SIG-M5 treated with dmso at 0.1 percent for 504 hours (cell line): ENCODE data around the gene EN1.

Experiments used
- DNase-seq: peaks from one replicate; lab custom pipeline; 2025; ENCODE audit not compliant: unreplicated experiment; lab: John Stamatoyannopoulos, UW

The EN1 gene

GRCh38 chr2:118843483-118844132 is 3.8 kb downstream of the EN1 start:
- DNase-seq = no peak

DNA sequence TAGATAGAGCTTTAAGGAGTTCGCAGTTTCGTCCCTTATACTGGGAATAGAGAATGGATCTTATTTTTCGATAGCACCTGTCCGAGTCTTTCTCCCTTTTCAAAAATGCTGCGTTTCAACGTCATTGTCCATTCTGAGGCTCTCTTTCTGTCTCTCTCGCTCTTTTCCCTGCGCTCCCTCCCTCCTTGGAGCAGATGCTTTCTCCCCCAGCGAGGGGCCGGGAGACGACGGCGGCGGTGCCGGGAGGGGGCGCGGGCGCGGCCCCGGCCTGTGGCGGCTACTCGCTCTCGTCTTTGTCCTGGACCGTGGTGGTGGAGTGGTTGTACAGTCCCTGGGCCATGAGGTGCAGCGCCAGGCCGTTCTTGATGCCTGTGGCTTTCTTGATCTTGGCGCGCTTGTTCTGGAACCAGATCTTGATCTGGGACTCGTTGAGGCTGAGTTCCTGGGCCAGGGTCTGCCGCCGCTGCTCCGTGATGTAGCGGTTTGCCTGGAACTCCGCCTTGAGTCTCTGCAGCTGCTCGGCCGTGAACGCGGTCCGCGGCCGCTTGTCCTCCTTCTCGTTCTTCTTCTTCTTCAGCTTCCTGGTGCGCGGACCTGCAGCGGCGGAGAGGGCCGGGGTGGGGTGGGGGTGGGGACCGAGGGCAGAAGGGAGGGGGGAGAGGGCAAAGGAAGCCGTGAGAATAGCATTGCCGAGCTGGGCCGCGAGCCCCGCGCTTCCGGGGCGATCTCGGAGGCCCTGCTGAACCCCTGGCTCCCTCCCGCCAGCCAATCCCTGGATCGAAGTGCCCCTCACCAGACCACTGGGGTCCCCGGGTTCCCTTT is 4.6 kb downstream of the EN1 start:
- DNase-seq = no peak

GRCh38 chr2:118841828-118842461 is 5.5 kb downstream of the EN1 start:
- no peak for DNase-seq

DNA sequence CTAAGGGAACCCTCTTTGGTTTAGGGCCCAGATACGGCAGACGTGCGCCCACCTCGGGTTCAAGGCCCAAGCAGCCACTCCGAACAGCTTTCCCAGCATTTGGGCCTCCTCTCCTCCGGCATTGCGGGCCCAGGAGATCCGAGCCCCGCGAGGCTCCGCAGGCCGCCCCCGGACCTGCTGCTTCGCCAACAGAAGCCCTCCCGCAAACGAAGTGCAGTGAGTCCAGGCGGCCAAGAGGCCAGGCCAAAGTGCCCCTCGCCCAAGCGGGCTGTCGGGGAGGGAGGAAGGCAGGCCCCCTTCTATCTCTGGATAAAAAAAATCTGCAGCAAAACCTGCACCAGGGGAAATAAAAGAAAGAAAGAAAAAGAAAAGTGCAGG is 6.0 kb downstream of the EN1 start:
- DNase-seq = no peak

DNA sequence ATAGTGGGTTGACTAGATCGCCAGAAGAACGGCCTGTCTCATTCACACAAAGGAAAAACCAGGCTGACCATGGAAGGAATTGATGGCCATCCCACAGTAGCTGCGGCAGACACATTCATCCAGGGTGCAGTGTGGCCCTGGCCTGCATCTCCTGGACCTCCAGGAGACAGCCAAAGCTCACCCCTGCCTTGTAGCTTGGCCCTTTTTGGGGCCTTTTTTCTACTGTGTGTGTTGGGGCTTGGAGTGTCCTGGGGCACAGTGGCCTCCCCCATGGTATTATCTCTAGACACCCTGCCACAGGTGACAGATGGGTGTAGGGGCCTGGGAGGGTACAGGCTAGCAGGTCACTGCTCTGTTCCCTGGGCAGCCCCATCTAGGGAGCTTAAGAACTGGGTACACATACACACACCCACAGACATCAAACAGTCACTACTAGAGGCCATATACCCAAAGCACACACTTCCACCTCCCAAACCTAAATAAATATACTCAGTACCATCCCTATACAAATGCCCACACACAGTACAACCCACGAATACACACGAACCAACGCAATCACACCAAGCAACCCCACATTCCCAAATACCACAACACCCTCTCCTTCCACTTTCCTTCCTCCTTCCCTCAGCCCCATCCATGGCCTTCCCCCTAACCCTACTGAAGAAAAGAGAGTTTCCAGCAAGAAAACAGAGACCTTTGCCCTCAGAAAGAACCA is 8.6 kb downstream of the EN1 start:
- no peak for DNase-seq

DNA sequence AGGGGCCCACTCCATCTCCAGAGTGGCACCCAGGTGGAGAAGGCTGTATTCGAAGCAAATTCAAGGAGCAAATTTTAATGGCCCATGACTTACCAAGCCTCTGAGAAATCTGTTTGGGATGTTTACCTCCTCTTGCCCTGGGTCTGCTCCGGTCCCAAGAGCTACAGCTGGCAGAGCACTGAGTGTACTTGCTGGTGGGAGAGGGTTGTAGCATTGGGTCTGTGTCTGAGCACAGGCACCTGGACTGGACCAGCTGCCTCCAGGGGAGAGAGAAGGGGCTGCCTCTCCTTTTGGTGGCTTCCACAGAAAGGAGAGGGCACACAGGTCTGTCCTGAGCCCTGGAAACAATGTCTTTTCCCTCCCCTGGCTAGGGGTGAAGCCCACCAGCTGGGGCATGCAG is 9.8 kb downstream of the EN1 start:
- no peak for DNase-seq

GRCh38 chr2:118837067-118837466 is 10.4 kb downstream of the EN1 start:
- no peak for DNase-seq

GRCh38 chr2:118836411-118836930 is 11.0 kb downstream of the EN1 start:
- no peak for DNase-seq

- DNase-seq = no peak
These were observed 11.6 kb downstream of the EN1 start for GRCh38 chr2:118835746-118836410.

DNA sequence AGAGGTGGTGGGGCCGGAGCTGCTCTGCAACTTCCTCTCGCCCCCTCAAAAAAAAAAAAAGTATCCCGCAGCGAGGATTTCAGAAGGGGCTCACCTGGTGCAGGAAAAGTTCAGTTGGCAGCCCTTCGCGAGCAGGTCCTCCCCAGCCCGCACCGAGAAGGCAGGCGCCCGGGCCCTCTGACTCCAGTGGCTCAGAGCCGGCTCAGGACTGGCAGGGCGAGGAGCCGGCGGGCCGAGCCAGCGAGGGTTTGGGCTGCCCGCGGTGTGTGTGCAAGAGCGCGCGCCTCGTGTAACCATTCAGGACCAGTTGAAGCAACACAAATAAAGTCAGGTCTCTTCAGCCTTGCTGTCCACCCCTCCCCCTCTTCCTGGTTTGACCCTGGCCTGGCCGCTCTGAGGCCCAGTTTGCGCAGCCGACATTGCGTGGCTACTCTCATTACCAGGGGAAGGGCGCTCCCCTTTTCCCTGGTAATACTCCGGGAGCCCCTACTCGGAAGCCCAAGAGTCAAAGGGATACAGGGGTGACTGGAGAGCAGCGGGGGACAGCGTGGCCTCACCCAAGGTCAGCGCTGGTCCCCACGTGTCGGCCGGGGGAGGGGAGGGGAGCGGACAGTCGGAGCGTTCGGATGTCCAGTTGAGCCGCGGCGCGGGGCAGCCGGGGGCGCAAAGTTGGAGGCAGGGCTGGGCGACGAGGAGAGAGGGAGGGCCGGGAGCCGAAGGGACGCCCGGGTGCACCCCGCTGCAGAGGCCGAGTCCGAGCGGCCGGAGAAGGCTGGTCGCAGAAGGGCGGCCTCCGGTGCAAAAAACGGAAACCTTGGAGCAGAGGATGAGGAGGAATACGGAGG is 12.3 kb downstream of the EN1 start:
- DNase-seq = no peak

- DNase-seq = no peak
These were observed 13.0 kb downstream of the EN1 start for GRCh38 chr2:118834440-118834810.

DNA sequence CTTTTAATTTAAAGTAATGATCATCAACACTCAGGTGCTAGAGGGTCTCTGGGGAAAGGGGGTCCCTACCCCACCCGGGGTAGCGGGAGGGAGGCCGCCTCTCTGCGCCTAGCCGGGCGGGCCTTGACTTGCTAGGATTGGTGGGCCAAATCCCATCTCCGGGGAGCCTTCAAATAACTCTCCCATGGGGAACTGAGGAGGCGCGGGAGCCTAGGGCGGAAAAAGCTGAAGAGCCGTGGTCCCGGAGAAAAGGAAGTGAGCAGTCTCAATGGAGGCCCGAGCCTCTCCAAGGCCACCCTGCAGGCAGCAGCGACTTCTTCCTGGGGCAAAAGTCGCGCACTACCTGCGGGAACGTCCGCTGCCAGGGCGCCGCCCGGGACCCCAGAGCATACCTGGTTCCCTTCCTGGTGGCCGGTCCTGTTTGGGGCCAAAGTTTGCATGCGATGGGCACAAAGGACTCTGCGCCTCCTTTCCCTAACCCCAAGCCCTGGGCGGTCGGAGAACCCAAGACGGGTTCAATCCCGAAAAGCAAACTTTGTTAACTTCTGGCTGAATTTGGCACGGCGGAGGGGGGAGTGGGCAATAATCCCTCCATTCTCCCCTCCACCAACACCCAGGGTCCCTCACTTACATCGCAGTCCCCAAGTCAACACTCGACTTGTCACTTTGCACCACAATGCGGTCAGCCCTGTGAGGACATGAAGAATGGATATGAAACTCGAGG is 13.6 kb downstream of the EN1 start:
- no peak for DNase-seq

DNA sequence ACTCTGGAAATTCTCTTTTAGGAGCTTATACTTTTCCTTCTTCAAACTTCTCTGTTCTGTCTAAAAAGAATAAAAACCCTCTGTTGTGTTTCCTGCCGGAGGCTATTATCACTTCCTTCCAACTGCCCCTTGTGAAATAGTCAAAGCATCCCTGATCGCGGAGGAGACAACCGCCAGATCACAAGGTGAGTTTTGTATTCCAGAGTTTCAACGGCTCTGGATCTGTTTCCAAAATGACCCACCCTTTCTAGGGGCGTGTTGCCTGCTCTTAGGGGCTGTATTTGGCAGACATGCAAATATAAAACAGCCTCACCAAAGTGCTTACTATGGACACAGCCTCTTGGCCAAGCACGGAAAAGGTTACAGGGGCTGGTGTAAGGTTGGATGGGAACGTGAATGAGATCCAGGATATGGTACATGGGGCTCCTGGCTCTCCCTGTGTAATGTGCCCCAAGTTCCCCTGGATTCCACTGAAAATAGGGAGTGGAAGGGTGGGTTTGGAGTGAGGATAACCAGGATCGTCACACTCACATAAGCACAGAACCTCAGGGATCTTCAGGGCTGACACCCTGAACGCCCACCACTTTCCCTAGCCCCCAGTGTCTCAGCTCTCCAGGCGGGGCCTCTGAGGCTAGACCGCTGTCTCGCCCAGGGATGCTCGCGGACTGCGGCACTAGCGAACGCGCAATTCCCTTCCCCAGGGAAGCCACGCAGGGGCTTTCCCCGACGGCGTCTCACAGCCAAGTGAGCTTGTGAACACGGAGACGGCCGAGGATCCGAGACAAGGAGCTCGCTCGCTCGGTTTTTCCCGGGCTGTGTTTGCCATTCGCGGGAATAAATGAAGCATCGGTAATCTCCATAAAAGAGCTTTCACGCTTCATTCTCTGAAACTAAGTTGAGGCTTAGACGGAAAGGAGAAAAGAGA is 14.4 kb downstream of the EN1 start:
- DNase-seq = no peak

DNA sequence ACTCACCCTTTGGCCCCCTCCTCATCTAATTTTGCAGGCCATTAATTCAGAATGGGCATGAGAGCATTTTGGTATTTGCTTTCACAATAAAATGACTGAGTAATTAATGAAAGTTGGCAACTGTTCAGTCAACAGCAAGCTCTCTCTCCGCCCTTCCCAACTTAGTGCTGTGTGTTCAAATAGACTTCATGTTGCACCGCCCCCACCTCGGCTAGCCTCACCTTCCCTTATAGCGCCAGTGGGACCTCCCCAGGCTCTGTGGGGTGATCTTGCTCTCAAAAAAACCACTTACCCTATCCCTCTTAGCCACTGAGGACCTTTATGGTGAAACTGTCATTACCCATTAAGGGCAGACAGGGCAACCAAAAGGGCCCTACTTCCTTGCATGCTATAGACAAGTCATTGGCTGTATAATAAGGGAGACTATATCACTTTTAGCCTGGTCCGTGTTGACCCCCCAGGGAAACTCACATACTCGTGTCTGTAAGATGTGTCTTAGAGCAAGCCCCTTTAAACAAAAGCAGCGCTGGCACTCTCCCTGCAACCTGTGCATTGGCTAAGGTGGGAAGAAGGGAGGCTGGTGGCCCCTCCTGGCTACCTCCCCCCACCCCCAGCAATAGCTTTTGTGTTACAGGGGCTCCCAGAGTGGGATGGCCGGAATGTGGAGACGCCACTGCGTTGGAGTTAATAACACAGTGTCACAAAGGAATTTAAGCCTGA is 15.2 kb downstream of the EN1 start:
- no peak for DNase-seq

DNA sequence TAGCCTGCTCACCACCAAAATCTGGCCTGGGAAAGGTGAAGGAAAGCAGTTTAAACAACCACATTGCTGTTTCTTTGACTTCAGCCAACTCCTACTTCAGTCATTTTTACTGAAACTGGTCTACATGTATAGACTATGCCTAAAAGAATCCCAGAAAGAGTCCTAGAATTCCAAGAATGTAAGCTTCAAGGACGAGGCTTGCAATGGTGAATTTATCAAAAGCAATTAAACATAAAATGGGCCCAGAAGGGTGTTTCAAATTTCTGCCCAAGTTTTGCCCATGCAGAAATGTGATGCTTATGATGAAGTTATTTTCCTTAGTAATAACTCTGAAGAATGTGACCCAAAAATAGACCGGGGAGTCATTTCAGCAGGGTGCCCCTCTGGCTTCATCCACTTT is 16.6 kb downstream of the EN1 start:
- no peak for DNase-seq

DNA sequence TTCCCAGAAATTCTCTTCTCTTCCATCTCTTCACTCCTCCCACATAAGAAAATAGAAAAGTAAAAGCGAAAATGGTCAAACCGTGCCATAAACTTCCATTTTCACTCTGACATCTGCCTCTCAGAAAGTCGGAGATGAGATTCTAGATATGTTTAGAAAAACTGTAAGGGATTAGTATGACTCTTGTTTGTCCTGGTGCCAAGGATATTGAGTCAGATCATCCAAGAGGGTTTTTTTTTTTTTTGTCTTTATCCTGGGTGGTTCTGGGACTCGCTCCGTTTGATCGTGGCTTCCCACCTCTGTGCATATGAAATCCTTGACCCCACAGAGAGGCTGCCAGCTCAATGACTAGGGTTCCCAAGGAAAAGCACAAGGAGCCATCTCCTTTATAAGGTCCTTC is 17.3 kb downstream of the EN1 start:
- DNase-seq = no peak

DNA sequence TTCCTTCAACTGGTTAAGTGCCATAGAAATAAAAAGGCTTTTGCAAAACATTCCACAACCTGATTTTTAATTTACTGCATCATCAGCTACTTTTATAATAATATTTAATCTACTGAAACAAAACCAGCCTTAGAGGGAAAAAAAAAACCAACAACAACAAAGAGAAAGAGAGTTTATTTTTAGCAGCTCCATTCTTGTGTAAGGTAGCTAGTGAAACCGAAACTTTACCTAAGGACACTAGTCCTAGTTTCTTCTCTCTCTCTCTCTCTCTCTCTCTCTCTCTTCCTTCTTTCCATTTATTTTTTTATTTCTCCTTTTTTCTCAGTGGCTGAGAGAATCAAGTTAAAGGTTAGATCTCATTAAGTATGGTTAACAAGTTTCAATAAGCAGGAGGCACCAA is 21.4 kb downstream of the EN1 start:
- no peak for DNase-seq

- no peak for DNase-seq
These were observed 23.8 kb downstream of the EN1 start for GRCh38 chr2:118823633-118824032.
